HG02884 (cell line): ENCODE results near the gene SLC12A7.
A peak's percentile ranks its signal among the peaks of the same experiment; 100 is the strongest.
"Not testable (repeated sequence)": the region's sequence is repeated elsewhere in the genome, so short reads cannot be mapped to it uniquely, and the experiment has no call there.

Experiments used
- ATAC-seq: cut with Tn5 transposase; IDR thresholded peaks from one replicate; pipeline ENCODE4 v1.9.1; 2021; ENCODE audit warnings: mild to moderate bottlenecking, moderate library complexity; ENCODE audit not compliant: unreplicated experiment

The SLC12A7 gene

GRCh38 chr5:1011741-1012312 lies 100.0 kb downstream of the SLC12A7 start:
- ATAC-seq = no peak

- ATAC-seq = no peak
These were observed 100.6 kb downstream of the SLC12A7 start for GRCh38 chr5:1011226-1011631.

- no peak for ATAC-seq
These were observed 101.2 kb downstream of the SLC12A7 start for GRCh38 chr5:1010641-1011046.

GRCh38 chr5:1010181-1010510 lies 101.7 kb downstream of the SLC12A7 start:
- ATAC-seq = no peak

- no peak for ATAC-seq
These were observed 102.3 kb downstream of the SLC12A7 start for GRCh38 chr5:1009359-1010180.

- peak; percentile 39 for ATAC-seq
These were observed 103.2 kb downstream of the SLC12A7 start, which contains the start of gene NKD2 for GRCh38 chr5:1008451-1009358. Gene NKD2 (plus strand): TSS chr5:1008802. CDS start chr5:1009058, 256 bp downstream.

- ATAC-seq = no peak
These were observed 104.0 kb downstream of the SLC12A7 start for GRCh38 chr5:1007681-1008450.

- ATAC-seq = no peak
These were observed 104.6 kb downstream of the SLC12A7 start for GRCh38 chr5:1007221-1007680.

GRCh38 chr5:1006656-1007071 lies 105.2 kb downstream of the SLC12A7 start:
- no peak for ATAC-seq

GRCh38 chr5:1005904-1006655 lies 105.8 kb downstream of the SLC12A7 start:
- ATAC-seq = no peak

GRCh38 chr5:1005249-1005851 lies 106.5 kb downstream of the SLC12A7 start:
- no peak for ATAC-seq

- no peak for ATAC-seq
These were observed 107.2 kb downstream of the SLC12A7 start for GRCh38 chr5:1004461-1005248.

- no peak for ATAC-seq
These were observed 108.4 kb downstream of the SLC12A7 start for GRCh38 chr5:1003296-1003937.

- ATAC-seq = no peak
These were observed 109.0 kb downstream of the SLC12A7 start for GRCh38 chr5:1002836-1003235.

GRCh38 chr5:1002271-1002546 lies 109.7 kb downstream of the SLC12A7 start:
- no peak for ATAC-seq

GRCh38 chr5:1001406-1002270 lies 110.2 kb downstream of the SLC12A7 start:
- ATAC-seq = no peak

GRCh38 chr5:1000831-1001230 lies 111.0 kb downstream of the SLC12A7 start:
- ATAC-seq = not testable (repeated sequence)
